HG02798 (cell line): ENCODE data around the gene CDK17.

Experiments
- ATAC-seq: cut with Tn5 transposase; IDR thresholded peaks from one replicate; pipeline ENCODE4 v1.9.1; 2021; ENCODE audit warnings: mild to moderate bottlenecking; ENCODE audit not compliant: unreplicated experiment, poor library complexity

CDK17 gene

DNA sequence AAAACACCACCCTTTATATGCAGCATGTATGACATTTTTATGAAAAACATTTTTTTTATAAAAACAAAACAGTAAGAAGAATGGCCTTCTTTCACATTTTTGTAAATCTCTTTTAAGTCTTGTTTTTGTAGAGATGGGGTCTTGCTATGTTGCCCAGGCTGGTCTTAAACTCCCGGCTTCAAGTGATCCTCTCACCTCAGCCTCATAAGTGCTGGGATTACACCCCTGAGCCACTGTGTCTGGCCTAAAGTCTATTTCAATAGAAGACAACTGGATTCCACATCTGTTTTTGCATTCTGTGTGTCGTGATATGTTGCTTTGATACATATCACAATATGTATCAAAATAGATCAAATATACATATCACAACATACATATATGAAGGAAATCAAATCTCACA lies 107.1 kb downstream of the CDK17 start:
- ATAC-seq, result no peak

DNA sequence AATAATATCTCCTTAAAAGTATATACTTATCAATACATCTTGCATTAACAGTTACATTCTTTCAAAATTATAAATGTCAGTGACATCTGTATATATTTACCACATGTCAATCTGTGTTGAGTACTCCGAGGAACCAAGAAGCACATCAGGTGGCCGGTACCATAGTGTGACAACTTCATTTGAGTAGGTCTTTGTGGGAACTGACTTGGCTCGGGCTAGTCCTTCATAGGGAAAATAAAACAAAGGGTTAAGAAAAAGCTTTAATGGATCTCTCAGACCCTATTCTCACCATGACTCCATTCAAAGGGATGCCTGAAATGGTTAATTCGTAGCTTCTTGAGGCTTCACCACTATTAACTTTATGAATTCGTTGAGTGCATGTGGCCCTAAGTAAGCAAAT lies 111.2 kb downstream of the CDK17 start:
- no peak for ATAC-seq

DNA sequence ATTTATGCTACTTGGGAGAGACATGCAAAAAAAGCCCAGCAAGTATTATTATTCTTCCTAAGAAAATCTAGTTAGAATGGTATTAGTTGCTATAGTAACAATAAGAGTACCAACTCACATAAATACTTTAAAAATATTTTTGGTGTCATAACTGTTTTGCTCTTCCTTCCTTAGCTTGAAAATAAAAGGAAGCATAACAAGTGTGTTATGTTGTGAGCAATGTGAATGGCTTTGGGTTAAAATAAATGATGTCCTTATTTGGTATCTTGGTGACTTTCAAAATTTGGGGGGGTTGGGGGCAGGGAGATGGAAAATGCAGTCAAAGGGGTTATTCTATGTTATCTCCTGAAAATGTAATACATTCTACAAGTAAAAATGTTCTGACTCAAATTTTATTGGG lies 115.1 kb downstream of the CDK17 start:
- ATAC-seq, result no peak

DNA sequence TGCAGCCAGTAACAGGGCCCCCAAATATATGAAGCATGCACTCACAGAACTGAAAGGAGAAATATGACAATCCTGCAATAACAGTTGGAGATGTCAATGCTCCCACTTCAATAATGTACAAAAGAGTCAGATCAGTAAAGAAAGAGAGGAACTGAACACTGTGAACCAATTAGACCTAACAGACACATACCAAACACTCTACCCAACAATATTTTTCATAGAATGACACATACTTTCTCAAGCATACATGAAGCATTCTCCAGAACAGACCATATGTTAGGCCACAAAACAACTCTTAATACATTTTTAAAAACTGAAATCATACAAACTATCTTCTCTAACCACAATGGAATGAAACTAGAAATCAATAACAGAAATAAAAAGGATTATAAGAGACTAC lies 125.9 kb downstream of the CDK17 start:
- ATAC-seq, result no peak

DNA sequence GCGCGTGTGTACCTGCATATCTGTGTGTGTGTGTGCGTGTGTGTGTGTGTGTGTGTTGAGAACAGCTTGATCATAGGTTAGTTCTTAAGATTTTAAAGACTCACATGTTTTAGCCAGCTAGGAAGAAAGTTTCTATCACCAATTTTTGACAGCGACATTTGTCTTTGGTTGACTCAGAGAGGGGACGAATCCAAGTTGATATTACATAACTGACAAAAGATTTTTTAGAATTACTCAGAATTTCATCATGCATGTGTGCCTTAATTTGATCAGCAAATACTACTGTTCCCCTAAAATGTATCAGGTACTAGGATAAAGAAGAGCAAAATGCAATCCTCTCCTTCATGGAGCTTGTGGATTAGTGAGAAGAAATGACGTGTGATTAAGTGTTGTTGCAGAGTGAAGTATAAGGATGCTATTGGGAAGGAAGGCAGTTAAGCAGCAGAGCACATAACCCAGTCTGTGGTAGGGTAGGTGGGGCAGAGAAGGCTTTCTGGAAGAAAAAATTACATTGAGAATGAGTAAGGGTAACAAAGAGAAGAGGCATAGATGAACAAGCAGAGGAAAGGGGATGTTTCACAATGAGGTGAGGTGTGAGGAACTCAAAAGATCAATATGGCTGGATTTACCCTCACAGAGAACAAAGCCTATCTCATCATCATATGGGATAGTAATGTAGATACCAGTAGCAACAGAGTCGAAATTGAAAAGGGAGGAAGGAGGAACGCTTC lies 128.6 kb downstream of the CDK17 start:
- ATAC-seq, result no peak

DNA sequence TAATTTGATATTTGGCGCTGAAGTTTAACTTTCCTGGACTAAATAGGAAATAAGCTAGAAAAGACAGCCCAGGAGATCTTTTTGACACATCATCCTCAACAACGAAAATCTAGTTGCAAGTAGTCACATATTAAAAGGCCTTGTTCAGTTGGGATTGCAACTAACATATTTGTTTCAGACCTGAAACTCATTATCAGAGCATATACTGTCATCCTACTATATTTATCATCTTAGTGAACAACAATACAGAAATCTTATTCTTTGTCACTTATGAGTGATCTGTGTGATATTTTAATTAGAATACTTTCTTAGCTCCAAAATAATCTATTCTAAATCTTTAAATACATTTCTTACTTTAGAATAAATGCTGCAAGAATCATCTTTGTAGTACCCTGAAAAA lies 134.0 kb downstream of the CDK17 start:
- no peak for ATAC-seq

DNA sequence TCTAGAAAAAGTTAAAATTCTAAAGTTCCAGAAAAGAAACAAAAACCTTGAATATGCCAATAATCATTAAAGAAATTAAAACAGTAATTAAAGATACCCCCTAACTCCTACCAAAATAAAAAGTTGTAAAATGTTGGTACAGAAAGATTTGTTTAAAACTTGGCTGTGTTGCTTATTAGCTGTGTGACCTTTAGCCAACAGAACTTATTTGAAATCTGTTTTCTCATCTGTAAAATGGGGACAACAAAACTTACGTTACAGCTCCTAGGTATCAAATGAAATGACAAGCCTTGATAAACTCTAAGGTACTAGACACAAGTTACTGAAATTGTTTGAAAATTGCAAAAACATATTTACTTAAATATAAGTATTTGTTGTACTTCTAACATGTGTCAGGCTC lies 134.4 kb downstream of the CDK17 start:
- ATAC-seq, result no peak

DNA sequence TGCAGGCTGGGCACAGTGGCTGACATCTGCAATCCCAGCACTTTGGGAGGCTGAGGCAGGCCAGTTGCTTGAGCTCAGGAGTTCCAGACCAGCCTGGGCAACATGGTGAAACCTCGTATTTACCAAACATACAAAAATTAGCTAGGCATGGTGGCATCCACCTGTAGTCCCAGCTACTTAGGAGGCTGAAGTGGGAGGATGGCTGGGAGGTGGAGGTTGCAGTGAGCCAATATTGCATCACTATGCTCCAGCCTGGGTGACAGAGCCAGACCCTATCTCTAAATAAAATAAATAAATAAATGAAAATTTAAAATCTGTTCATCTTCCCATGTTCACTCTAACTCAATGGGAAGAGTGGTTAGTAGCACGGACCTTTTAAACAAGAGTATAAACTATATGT lies 134.8 kb downstream of the CDK17 start:
- ATAC-seq, result no peak

DNA sequence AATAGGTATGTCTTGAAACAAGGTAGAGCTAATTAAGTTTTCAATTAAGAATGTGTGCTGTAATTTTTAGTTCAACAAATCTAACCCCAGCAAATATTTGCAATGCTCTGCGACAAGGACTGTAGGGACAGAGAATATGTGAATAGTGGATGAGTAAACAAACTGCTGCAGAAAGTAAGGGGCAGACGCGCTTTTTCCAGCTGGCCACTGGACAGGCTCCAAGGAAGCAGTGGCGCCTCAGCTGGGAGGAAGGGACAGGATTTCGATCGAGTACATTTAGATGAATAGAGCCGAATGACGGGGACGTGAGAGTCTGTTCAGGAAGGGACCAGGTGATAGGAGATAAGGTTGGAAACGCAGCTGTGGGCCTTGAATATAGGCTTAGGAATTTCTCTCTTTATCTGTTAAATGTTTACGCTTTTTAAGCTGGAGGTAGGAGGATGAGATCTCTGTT lies 136.8 kb downstream of the CDK17 start:
- no peak for ATAC-seq

DNA sequence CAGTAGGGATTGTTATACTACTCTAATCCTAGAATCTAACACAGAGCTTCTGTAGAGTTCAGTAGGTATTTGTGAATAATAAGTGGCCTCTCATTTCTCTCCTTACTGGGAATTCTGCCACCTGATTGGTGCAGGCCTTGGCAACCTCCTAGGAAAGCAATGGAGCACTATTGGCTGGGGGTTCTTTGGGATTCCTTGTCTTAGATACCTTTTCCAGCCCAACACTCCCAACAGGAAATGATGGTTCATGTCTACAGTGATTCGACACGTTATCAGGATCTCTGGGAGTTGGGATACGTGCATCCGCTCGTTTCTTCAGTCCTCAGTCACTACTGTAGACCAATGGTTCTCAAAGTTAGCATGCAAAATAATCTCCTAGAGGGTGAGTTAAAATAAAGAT lies 138.7 kb downstream of the CDK17 start:
- no peak for ATAC-seq

DNA sequence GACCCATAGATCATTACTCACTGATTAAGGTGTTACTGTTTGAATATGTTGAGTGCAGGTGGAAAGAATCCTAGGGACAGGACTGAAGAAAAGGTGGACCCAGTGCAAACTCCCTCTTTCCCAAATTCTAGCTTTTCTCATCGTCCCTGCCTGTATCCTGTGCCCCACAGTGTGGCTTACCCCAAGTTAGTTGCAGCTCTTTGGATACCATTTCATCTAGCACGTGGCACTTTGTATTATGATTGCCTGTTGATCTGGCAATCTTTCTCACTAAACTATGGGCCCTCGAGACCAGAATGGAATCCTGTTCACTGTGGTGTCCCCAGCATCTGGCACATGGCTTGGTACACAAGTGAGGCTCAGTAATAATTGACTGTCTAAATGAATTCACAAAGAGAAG lies 139.6 kb downstream of the CDK17 start:
- no peak for ATAC-seq

DNA sequence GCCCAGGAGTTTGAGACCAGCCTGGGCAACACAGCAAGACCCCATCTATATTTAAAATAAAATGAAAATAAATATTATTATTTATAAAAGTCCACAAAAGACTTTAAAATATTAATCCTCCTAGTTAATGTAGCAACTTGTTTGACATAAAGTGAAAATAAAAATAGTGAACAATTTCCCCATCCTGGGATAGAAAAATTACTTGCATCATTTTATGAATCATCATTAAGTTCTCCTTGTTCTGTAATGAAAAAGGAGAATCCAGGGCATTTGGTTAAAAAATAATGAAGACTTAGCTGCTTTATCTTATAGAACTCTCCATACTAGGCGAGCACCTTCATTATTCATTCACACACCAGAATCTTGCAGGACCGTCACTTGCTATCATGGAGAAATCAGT lies 140.0 kb downstream of the CDK17 start:
- no peak for ATAC-seq

DNA sequence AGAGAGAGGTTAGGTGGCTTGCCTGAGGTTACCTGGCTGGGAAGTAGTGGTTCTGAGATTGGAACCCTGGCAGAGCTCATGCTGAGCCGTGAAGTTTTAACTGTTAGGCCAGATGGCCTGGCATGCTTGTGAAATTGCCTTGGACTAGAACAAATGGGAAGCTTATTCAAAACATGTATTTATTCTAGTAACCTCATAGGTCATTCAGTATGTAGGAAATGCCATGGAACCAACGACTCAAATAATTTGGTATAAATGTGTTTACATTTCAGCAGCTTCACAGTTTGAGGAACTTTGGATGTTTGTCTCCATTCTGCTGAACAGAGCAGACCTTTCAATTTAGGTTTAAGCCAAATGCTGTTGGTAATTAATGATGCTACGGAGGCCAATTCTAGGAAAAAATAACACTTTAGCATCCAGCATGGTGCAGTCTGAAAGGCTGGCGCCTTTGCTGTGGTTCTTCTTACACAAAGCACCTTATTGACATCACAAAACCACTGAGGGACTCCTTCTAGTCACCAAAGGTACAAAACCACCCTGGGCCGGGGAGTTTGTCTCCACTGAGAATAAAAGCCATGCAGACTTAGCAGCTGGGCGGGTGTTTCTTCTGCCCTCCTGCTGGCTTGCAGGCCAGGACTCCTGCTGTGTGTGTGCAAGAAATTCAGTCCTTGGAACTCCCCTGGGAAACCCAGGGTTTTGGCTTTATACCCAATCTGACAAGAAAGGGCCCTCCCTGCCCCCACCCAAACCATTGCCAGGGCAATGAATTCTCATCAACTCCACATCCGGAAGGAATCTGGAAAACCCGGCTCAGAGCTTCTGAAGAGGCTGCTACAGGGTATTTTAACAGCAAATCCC lies 141.9 kb downstream of the CDK17 start:
- no peak for ATAC-seq

DNA sequence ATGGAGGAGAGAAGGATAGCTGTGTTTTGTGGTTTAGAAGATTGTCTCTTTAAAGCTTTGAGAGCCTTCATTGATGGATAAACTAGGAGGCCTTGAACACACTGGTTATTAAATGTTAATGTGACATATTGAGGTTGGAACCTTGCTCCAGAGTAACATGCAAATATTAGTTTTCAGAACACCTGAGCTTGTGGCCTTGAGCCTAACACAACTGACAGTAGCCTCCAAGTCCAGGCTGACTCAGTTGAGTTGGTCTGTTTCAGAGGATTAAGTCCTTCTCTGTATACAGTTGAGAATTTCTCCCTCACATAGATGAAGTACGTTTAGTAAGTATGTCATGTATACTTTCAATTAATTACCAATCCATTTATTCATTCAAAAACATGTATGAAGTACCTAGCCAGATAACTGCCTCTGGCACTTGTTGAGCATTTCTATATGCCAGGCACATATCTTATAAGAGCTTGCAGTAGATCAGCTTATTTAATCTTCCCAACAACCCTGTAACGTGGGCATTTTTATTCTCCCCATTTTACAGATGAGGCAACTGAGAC lies 142.6 kb downstream of the CDK17 start:
- ATAC-seq, result no peak

DNA sequence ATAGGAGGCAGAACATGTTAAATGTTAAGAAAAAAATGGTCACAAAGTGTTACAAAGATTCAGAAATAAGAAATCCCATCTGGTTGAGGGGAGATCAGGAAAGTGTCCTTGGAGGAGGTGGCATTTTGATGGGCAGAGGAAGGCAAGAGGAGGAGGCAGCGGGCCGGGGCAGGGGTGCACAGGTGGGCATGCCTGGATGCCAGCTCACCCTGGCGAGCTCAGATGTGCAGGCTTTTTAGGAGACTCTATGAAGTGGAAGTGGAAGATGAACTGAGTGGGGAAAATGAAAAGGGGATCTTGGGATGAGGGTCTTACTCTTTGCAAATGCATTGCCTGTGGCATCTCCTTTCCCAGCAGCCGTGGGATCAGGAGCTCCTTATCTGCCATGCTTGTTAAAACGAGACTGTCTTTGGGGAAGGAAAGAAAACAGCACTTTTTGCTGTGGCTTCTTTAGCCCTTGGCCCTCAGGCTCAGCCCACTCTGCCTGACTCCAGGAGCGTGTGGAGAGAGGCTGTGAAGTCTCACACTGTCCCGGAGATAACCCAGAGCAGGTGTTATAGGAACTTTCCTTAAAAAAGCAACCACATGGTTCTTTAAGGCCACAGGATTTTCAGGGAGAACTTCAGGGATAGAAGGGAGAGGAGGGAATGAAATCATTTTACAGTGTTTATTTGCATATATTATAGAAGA lies 143.4 kb downstream of the CDK17 start:
- no peak for ATAC-seq

DNA sequence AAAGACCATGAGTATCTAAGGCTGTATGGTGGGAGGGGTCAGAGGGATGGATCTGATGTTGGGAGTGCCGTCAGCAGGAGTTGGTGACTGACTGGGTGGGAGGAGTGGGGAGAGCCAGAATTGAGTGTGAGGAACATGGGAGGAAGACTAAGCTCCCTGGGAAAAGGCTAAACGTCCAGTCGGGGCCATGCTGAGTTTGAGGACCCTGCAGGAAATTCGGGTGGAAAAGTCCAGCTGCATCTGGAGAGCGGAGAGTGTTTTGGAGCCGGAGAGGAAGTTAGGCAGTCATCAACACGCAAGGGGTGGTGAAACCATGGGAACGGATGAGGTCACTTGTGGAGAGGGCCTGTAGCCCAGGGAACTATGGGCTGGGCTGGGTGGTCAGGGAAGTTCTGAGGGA lies 145.2 kb downstream of the CDK17 start:
- no peak for ATAC-seq

DNA sequence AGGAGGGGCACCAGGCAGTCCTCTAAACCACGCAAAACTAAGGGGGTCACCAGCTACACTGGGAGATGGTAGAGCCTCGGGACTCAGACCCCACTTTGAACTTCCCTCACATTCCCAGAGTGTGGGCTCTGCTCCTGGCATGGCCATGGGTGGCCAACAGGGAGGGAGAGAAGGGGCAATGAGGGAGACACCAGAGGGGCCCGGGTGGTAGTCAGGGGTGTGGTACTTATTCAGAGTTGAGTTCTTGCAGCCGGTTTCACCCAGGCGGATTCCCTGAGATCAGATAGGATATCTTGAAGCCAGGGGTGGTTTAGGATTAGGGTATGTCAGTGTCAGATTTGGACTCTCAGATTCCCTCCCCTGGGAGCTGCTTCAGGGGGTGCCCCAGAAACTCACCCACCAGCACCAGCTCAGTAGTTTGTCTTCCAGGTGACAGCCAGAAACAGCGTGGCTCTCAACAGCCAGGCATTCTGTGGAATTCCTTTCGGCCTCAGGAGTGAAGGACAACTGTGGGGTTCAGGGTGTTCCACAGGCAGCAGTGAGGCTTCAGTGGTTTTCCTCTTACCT lies 150.0 kb downstream of the CDK17 start:
- no peak for ATAC-seq

DNA sequence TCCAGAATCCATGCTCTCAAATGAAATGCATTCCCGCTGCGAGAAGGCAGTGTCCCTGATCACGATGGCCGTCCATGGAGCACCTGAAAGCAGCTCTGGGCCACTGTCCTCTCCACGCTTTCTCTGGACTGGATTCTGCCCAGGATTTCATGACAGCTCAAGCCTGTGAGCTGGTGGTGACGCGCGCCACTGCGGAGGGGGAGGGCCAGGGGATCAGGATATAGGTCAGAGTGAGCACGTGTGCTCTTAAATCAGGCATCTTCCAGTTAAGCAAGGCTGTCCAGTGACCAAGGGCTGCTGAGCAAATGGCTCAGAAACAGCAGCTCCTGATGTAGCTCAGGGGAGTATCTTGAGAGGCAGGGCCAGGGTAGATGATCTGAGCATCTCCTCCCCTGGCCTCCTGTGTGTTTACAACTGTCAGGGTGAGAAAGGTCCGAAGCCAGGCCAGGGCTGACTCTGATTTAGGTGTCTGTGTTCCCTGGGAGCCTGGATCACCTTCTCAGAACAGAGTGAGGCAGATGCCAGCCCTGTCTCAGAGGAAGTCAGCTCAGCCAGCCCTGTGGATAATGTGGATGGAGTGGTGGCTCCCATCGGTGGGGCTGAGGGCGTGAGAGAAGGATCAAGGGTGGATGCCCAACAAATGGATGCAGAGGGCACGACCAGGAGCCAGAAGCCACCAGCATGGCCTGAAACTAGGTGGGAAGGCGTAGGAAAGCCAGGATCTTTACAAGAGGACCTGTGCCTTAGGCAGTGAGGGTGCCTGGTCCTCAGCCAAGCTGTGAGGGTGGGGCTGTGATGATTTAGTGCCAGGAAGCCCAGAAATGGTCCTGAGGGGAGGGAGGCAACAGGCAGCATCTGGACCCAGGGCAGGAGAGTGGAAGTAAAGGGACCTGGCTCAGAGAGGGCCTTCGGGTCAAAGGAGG lies 150.8 kb downstream of the CDK17 start:
- no peak for ATAC-seq

DNA sequence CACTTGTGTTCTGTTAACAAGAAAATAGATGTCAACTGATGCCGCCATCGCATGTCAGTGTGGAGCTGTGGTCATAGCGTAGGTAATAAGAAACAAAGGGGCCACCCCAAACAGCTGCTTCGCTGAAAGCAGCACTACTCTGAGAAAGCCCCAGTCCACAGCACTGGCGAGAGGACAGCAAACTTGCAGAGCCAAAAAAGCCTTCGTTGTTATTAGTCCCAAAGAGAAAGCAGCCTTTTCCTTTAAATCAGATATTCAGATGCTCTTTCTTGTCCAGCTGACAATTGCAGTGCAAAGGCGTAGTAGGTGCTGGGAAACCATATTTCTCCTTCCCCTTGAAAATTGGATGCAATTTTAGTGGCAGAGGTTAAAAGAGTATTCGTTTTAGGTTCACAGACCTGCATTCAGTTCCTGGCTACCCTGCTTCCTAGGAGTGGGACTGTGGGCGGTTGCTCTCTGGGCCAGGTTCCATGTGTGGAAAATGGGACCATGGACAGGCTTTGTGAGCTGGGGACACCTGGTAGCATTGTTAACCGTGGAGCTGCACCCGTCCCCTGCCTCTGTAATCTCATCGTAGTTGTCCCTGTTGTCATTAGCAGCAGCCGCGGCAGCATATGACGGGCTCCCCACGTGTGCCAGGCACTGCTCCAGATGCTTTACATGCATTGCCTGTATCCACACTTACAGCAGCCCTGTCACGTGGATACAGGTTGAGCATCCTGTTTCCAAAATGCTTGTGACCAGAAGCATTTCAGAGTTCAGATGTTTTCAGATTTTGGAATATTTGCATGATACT lies 151.9 kb downstream of the CDK17 start:
- no peak for ATAC-seq
